ENCODE results near the gene UST.
"Not testable (repeated sequence)": the region's sequence is repeated elsewhere in the genome, so short reads cannot be mapped to it uniquely, and the experiment has no call there.

UST gene

GRCh38 chr6:148779142-148779562, 32.3 kb downstream of the UST start:
- H3K27ac ChIP-seq, result no peak overlapping the region
- TF ChIP-seq, protein P1, sequence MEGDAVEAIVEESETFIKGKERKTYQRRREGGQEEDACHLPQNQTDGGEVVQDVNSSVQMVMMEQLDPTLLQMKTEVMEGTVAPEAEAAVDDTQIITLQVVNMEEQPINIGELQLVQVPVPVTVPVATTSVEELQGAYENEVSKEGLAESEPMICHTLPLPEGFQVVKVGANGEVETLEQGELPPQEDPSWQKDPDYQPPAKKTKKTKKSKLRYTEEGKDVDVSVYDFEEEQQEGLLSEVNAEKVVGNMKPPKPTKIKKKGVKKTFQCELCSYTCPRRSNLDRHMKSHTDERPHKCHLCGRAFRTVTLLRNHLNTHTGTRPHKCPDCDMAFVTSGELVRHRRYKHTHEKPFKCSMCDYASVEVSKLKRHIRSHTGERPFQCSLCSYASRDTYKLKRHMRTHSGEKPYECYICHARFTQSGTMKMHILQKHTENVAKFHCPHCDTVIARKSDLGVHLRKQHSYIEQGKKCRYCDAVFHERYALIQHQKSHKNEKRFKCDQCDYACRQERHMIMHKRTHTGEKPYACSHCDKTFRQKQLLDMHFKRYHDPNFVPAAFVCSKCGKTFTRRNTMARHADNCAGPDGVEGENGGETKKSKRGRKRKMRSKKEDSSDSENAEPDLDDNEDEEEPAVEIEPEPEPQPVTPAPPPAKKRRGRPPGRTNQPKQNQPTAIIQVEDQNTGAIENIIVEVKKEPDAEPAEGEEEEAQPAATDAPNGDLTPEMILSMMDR (IDR thresholded peaks at IDR 0.05), result no peak
- no peak for TF ChIP-seq ZFX (IDR thresholded peaks at IDR 0.05; ENCODE audit: borderline replicate concordance)

DNA sequence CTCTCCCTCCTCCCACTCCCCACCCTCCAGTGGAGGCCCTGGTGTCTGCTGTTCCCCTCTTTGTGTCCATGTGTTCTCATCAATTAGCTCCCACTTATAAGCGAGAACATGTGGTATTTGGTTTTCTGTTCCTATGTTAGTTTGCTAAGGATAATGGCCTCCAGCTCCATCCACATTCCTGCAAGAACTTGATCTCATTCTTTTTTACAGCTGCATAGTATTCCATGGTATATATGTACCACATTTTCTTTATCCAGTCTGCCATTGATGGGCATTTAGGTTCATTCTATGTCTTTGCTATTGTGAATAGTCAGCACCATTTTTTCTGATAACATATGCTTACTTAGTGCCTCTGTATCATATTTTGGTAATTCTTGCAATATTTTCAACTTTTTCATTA, 33.6 kb downstream of the UST start:
- H3K27ac ChIP-seq, result not testable (repeated sequence)

DNA sequence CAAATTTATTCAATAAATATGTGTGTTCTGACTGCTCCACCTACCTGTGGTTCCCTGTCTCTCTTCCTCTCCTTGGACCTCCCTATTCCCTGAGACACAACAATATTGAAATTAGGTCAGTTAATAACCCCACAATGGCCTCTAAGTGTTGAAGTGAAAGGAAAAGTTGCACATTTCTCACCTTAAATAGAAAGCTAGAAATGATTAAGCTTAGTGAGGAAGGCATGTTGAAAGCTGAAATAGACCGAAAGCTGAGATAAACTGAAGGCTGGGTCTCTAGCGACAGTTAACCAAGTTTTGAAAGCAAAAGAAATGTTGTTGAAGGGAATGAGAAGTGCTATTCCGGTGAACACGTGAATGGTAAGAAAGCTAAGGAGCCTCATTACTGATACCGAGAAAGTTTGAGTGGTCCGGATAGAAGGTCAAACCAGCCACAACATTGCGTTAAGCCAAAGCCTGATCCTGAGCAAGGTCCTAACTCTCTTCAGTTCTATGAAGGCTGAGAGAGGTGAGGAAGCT, 34.1 kb downstream of the UST start:
- TF ChIP-seq, protein P1 (IDR thresholded peaks at IDR 0.05), result no peak
- TF ChIP-seq ZFX (IDR thresholded peaks at IDR 0.05; ENCODE audit: borderline replicate concordance), result no peak
- no peak overlapping the region for H3K27ac ChIP-seq

DNA sequence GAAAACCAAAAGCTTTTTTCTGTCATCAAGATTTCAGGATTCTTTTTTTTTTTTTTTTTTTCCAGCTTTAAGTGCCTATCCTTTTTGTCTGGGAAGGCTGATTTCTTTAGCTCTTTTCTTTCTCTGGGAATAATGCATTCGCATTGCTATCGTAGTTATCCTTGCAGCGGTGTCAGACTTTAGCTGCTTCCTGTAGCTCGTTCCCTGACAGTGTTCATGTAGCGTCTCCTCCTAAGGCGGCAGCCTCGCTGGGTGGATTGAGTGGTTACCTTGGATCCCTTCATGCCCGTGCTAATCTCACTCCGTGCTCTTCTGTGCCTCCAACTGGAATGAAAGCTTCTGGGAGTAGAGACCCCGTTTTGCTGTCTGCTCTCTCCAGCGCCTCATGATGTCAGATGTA, 43.1 kb downstream of the UST start:
- no peak overlapping the region for H3K27ac ChIP-seq
- TF ChIP-seq, protein P1 (IDR thresholded peaks at IDR 0.05), result no peak
- TF ChIP-seq ZFX (IDR thresholded peaks at IDR 0.05; ENCODE audit: borderline replicate concordance), result no peak

GRCh38 chr6:148790404-148790803, 43.6 kb downstream of the UST start:
- TF ChIP-seq ZFX (IDR thresholded peaks at IDR 0.05; ENCODE audit: borderline replicate concordance), result no peak
- TF ChIP-seq, protein P1 (IDR thresholded peaks at IDR 0.05), result no peak
- no peak overlapping the region for H3K27ac ChIP-seq

- H3K27ac ChIP-seq, result no peak overlapping the region
- TF ChIP-seq, protein P1 (IDR thresholded peaks at IDR 0.05), result no peak
- TF ChIP-seq ZFX (IDR thresholded peaks at IDR 0.05; ENCODE audit: borderline replicate concordance), result no peak
These were observed 44.0 kb downstream of the UST start for GRCh38 chr6:148790817-148791216.

- H3K27ac ChIP-seq, result no peak overlapping the region
- TF ChIP-seq, protein P1 (IDR thresholded peaks at IDR 0.05), result no peak
- TF ChIP-seq ZFX (IDR thresholded peaks at IDR 0.05; ENCODE audit: borderline replicate concordance), result no peak
These were observed 44.5 kb downstream of the UST start for GRCh38 chr6:148791372-148791771.

- TF ChIP-seq, protein P1 (IDR thresholded peaks at IDR 0.05), result no peak
- TF ChIP-seq ZFX (IDR thresholded peaks at IDR 0.05; ENCODE audit: borderline replicate concordance), result no peak
These were observed 46.9 kb downstream of the UST start for GRCh38 chr6:148793721-148794120.

More at GRCh38 chr6:148793721-148794120, 46.9 kb downstream of the UST start:
- H3K27ac ChIP-seq, result no peak overlapping the region
